ENCODE data around the gene DST.
"Not testable (repeated sequence)": the region's sequence is repeated elsewhere in the genome, so short reads cannot be mapped to it uniquely, and the experiment has no call there.

DST gene

DNA sequence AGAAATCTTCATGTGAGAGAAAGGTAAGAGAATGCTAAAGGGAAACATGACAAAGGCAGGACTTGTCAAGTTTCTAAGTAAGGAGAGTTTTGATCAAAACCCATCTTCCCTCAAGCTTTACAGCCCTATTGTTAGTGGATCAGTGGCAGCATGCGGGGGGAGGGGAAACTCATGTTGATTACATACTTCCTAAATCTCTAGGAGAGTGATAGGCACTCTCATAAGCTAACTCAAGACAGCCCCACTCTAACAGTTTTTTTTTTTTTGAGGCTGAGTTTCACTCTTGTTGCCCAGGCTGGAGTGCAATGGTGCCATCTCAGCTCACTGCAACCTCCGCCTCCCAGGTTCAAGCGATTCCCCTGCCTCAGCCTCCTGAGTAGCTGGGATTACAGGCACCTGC lies 18.6 kb upstream of the DST start:
- DNase-seq = not testable (repeated sequence)

DNA sequence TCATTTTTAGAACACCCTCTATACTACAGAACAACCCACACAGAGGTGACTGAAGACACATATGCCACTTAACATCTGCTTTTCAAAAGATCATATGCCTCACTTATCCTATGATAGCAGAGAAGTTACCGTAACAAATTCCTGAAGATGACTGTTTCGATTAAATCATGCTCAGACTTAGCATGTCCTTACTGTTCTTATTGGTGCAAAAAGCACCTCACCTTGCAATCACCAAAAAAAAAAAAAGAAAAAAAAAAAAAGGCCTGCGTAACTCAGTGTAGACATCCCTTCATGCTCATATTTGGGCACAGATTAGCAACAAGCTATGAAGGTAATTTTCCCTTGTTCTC lies 17.7 kb upstream of the DST start:
- no peak for DNase-seq

DNA sequence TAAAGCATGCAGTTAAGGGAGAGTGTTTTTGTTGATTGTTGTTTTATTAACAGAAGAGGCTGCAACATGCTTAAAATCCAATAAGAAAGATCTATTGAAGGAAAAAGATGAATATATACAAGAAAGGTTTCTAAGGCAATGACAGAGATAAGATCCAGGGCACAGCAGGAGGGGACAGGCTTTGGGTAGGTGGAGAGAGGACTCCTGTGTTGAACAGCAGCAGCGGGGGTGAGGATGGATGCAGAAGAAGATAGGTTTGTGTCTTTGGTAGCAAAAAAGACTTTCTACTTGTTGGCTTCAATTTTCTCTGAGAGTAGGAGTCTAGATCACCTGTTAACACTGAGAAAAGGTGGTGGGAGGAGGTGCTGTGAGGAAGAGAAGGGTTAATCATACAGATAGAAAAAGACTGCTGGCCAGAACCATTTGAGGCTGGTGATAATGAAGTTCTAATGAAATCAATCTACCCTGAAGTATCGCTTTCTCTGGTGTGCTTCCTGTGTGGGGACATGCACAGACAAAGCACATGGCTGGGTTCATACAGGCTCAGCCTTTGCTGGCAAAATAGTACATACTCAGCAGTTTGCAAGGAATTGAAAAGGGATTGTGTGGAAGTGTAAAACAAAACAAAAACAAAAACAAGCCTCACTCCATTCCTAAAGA lies 17.2 kb upstream of the DST start:
- DNase-seq = no peak

DNA sequence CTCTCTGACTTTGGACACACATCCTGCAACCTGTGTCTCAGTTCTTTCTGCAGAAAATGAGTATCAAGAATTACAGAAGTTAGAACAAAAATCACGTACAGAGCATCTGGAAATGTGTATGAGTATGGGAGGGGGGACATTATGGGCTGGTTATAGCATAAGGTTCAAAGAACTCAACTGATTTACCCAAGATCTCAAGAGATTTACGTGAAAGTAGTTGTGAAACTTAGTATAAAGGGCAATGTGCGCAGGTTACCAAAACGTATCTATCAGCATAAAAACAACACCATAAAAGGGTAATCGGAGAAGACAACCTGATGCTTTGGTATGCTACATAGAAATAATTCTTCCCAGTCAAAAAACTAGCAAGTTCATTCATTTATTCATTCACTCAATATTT lies 15.6 kb upstream of the DST start:
- DNase-seq = no peak

GRCh38 chr6:56657354-56657753 lies 14.7 kb upstream of the DST start:
- no peak for DNase-seq

- no peak for DNase-seq
Measured at GRCh38 chr6:56656466-56656865, 13.8 kb upstream of the DST start.

GRCh38 chr6:56655996-56656395 lies 13.3 kb upstream of the DST start:
- no peak for DNase-seq

DNA sequence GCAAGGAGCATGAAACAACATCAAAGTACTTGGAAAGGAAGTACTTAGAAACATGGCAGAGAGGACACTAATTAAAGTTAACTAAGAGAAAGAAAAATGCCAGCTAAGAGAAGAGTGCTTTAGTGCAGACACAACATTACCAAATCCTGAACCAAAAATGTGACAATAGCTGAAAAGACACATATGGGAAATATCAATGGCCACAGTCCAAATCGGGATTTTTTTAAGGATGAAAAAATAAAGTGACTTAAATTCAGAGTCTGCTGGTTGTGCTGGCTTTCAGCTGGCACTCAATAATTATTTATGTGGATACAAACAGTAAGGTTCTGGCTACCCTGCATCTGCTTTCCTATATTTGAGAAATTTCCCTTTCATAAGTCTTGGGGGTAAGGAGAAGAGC lies 12.6 kb upstream of the DST start:
- no peak for DNase-seq

- no peak for DNase-seq
Measured at GRCh38 chr6:56652994-56653393, 10.3 kb upstream of the DST start.

DNA sequence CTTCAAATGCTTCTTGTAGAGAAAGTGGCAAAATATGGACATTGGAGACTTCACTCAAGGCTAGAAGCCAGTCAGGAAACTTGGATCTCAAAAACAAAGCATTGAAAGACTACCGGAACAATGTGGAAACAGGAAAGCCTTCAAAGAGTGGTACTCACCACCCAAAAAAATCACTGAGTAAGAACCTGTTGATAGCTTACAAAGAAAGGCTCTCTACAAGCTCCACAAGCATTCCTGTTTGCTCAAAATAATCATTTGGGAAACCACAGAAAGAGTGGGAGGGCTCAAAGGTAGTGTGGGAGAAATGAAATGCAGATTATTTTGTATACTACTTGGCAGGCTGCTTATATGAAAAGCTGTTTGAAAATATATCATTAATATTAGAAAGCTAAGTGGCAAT lies 9.5 kb upstream of the DST start:
- no peak for DNase-seq

DNA sequence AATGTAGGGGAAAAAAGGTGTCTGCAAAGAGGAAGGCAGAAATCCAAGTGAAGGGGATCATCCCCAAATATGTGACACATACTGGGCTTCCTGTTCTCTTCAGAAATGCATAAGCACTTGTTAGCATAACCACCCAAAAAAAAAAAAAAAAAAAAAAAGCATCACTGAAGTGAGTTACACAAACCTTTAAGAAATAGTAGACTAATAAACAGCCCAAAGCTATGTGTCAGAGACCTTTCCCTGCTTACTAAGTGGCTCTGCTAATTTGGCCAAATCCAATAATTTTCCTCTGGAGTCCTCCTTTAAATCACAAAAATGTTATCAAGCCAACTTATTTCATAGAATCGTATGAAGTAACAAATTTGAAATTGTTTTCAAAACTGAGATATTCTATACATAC lies 7.5 kb upstream of the DST start:
- DNase-seq = no peak

DNA sequence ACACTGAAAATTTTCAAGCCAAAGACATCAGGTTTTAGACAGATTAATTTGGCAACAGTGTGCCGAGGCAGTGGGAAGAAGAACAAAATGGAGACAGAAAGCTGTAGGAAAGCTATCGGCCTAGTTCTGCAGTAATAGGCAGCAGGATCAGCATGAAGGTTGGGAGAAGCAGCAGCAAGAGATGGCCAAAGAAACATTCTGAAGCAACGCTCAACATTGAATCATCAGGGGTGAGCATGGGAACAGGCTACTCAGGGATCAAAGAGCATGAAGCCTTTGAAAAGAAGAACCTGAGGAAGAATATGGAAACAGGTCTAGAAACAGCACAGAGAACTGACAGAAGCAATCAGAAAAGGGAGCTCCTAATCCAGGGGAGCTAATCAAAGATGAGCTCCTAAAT lies 7.1 kb upstream of the DST start:
- DNase-seq = no peak

DNA sequence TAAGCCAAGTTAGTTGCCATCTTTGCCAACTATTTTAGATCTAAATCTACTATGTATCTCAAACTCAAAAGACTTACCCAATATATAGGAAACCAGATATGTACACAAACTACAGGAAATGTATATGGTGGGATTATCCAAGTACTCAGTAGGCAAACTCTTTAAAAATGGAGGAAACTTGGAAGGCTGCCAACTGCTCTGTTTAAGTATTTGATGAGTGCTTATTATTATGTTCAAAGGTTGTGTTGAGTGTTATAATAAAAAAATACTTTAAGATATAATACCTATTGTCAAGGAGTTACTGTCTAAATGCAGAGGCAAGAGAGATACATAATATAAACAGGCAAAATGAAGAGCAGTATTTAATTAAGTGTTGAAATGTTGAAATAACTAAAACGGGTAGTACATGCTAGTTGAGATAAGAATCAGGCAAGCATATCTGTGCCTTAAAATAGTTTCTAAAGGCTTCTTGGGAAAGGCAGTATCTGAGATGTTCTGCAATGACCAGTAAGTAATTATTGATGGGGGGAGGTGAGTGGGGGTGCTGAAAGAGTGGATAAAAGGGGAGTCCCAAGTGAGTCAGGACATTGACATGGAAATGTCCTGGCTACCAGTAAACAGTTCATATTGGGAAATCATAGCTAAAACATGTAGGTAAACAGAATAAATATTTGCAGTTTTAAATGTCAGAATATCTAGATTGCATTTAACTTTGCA lies 6.5 kb upstream of the DST start:
- DNase-seq = no peak

- no peak for DNase-seq
Measured at GRCh38 chr6:56647172-56647762, 4.6 kb upstream of the DST start.

- no peak for DNase-seq
Measured at GRCh38 chr6:56644366-56644765, 1.7 kb upstream of the DST start.

DNA sequence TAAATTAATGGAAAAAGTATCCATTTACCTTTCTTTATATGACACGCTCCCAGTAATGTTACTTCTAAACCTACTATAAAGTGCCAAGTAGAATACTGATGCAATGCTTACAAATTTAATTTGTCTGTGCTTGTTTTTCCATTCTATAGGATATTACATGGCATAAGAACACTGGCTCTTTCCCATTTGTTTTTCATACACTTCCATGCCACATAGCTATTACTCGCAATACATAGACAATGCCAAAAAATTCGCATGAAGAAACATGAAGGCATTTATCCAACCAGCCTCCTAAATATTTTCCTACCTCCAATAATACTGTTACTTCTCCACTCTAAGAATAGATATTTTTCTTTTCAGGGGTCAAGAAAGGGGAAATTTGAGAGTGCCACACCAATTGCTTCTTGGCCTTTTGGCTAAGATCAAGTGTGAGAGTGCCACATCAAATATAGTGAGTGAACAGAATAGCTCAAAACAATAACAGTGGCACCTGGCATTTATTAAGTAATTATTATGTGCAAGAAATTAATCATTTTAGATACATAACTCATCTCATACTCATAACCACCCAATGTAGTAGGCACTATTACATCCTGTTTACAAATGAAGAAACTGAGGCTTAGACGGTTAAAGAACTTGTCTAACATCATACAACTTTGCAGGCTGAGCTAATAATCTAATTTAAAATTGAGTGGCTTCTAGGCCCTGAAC lies 845 bp upstream of the DST start:
- DNase-seq = no peak

- DNase-seq = no peak
Measured at GRCh38 chr6:56640374-56640773, 2.3 kb downstream of the DST start.

GRCh38 chr6:56638760-56639159 lies 3.9 kb downstream of the DST start:
- no peak for DNase-seq

DNA sequence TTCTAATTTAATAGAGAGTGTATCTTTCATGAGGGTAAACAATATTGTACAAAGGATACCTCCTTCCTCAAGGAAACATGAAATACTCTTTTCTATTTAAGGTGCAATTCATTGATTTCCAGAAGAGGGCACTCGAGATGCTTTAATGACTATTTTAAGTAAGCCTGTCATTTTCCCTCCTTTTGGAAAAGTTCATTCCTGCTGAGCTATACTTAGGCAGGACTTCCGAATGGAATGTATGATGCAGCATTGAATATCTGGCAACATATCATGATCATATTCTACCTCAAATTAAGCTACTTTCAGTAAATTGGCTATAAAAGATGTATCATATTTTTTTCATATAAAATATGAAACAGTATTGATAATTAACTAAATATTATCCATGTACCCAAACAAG lies 5.0 kb downstream of the DST start:
- DNase-seq = peak; percentile 16

- DNase-seq = no peak
Measured at GRCh38 chr6:56628105-56628504, 14.6 kb downstream of the DST start.

DNA sequence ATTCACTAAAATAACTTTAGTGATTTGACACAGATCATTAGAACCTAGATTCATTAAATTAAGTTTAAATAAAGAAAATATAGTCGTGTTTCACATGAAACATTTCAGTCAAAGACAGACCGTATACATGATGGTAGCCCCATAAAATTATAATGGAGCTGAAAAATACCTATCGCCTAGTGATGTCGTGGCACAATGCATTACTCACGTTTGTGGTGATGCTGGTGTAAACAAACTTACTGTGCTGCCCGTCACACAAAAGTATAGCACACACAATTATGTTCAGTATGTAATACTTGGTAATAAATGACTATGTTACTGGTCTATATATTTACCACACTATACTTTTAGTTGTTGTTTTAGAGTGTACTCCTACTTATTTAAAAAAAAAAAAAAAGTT lies 17.3 kb downstream of the DST start:
- no peak for DNase-seq

GRCh38 chr6:56624728-56625069 lies 18.0 kb downstream of the DST start:
- DNase-seq = no peak

DNA sequence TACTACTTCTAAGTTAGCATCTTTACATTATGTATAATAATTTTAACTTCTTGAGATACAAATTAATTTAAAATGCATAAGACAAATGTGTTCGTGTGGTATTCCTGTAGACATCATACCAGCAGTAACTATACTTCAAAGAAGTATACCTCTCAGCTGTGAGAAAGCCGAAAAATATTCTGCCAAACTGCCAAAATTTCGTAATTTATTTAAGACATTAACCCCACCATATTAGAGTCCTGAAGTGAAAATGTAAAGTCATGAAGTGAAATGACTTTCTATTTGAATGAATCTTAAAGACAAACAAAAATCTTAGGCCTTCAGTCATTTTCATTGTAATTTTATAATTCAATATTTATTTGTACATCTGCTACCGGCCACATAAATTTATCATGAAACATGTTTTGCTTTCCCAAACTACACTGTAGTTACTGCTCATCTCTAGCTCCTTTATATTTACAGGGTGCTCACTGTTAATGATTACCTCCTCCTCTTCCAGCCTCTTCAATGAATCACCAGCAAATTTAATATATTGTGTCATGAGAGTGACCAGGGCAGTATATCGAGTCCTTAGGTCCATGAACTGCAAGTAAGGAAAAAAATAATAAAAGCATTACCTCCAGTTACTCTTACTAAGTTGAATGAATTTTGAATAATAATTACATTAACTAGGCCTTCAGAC lies 18.5 kb downstream of the DST start:
- DNase-seq = no peak

Measured in CD4-positive, alpha-beta T cell treated with Interleukin-21 for 1 hour (primary cell).